Thymus (tissue), 11 donors: Measurements from ENCODE around the gene AIMP2. TPM values are rescaled to one million over a fixed set of nuclear protein-coding genes. Genes with fewer than 3 reads are reported as not detected.
"Not testable (repeated sequence)": the region's sequence is repeated elsewhere in the genome, so short reads cannot be mapped to it uniquely, and the experiment has no call there.

Experiments used
- DNase-seq, 9 donors: peaks; one replicate each; pipeline ENCODE4 v3.0.0-alpha.2; 2013; ENCODE audit warnings: low spot score in 9 of 9, low read depth in 6 of 9, missing footprints in 1 of 9
- H3K27ac ChIP-seq, 2 donors: one replicate each; pipeline ENCODE4 v1.5.1; 2013; ENCODE audit warnings: control low read depth in 1 of 2, low read depth in 1 of 2, low read length in 1 of 2, mild to moderate bottlenecking in 1 of 2, moderate library complexity in 1 of 2
- H3K27me3 ChIP-seq, 2 donors: one replicate each; pipeline ENCODE4 v1.5.1; 2013; ENCODE audit warnings: low read length in 1 of 2; ENCODE audit not compliant: control insufficient read depth in 2 of 2, insufficient read depth in 1 of 2
- H3K36me3 ChIP-seq, 2 donors: one replicate each; pipeline ENCODE4 v1.5.1; 2013; ENCODE audit warnings: low read length in 1 of 2, mild to moderate bottlenecking in 1 of 2, moderate library complexity in 1 of 2; ENCODE audit not compliant: control insufficient read depth in 2 of 2, insufficient read depth in 2 of 2
- H3K4me1 ChIP-seq, 2 donors: one replicate each; pipeline ENCODE4 v1.5.1; 2013; ENCODE audit warnings: low read length in 2 of 2; ENCODE audit not compliant: control insufficient read depth in 2 of 2, insufficient read depth in 2 of 2
- H3K4me3 ChIP-seq, 2 donors: one replicate each; pipeline ENCODE4 v1.5.1; 2013; ENCODE audit warnings: low read length in 2 of 2, control low read depth in 1 of 2, mild to moderate bottlenecking in 1 of 2
- H3K9me3 ChIP-seq, 2 donors: one replicate each; pipeline ENCODE4 v1.5.1; 2013; ENCODE audit warnings: low read length in 1 of 2, mild to moderate bottlenecking in 1 of 2; ENCODE audit not compliant: control insufficient read depth in 2 of 2, insufficient read depth in 1 of 2
- WGBS: extraction: QIAGEN DNeasy Blood & Tissue Kit; methylation state at CpG from one replicate; pipeline ENCODE4 v1.1.7; 2013; 5-methylcytosine and 5-hydroxymethylcytosine counted together
- polyA plus RNA-seq: library from polyadenylated mRNA; stranded (reverse); fragments of 200-250 nt; gene quantifications from one replicate; pipeline ENCODE4 v1.2.3, GENCODE V29; 2013
- total RNA-seq: library from RNA; stranded (reverse); fragments of 120-200 nt; gene quantifications from one replicate; pipeline ENCODE4 v1.2.4, GENCODE V29; 2013
- donor health status: healthy.

The AIMP2 gene
- total and polyA plus RNA-seq, 2 donors = 34.0 to 40.6 TPM

DNA sequence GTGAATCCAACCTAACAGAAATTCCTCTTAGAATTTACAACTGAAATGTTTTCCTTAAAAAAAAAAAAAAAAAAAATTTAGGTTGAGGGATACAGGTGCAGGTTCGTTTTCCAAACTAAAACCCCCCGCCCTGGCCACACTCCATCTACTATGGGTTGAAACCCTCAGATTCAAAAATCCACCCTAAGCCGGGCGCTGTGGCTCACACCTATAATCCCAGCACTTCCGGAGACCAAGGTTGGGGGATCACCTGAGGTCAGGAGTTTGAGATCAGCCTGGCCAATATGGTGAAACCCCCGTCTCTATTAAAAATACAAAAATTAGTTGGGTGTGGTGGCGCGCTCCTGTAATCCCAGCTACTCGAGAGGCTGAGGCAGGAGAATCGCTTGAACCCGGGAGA is 50.9 kb downstream of the AIMP2 start:
- WGBS = 96% methylated on average over 11 of the region's 11 CpGs
- not testable (repeated sequence) for H3K27ac ChIP-seq, H3K36me3 ChIP-seq, H3K4me1 ChIP-seq, DNase-seq, H3K9me3 ChIP-seq, H3K4me3 ChIP-seq, H3K27me3 ChIP-seq

DNA sequence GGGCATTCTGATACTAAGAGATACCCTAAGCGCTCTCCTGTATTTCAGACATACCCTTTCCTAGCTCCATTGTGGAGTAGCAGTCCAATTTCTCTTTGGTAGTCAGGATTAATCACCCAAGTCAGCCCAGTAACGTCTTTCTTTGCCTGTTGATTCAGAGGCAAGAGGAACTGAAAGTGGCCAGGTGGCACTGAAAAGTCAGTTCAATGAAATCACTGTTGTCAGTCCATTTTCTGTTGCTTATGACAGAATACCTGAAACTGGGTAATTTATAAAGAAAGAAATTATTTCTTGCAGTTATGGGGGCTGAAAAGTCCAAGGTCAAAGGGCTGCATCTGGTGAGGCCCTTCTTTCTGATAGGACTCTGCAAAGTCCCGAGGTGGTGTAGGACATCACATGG is 62.3 kb downstream of the AIMP2 start:
- no peak for DNase-seq
- no peak overlapping the region for H3K27ac ChIP-seq
- WGBS = 74% methylated on average over 3 of the region's 3 CpGs
- H3K4me1 ChIP-seq = no peaks in the 10 kb centered on the region
- H3K4me3 ChIP-seq = no peak overlapping the region
- no peaks in the 10 kb centered on the region for H3K9me3 ChIP-seq
- no peaks in the 10 kb centered on the region for H3K27me3 ChIP-seq
- H3K36me3 ChIP-seq = no peaks in the 10 kb centered on the region

Other genes with a start within 250 kb of the AIMP2 start
- 15.9 TPM for gene RNF216, start 227.6 kb upstream of the AIMP2 start, total RNA-seq
- gene RNF216, start 227.6 kb upstream of the AIMP2 start, polyA plus RNA-seq = 19.2 TPM
- 0.33 TPM for gene OCM, start 128.5 kb upstream of the AIMP2 start, total RNA-seq
- 3.4 TPM for gene OCM, start 128.5 kb upstream of the AIMP2 start, polyA plus RNA-seq
- gene CCZ1, start 110.5 kb upstream of the AIMP2 start, total RNA-seq = 46.4 TPM
- gene CCZ1, start 110.5 kb upstream of the AIMP2 start, polyA plus RNA-seq = 63.6 TPM
- gene RSPH10B, start 38.6 kb upstream of the AIMP2 start, total RNA-seq = not detected
- 0.25 TPM for gene RSPH10B, start 38.6 kb upstream of the AIMP2 start, polyA plus RNA-seq
- 15.2 TPM for gene PMS2, start 223 bp upstream of the AIMP2 start, total RNA-seq
- gene PMS2, start 223 bp upstream of the AIMP2 start, polyA plus RNA-seq = 8.3 TPM
- 0.05 TPM for gene ANKRD61, start 22.1 kb downstream of the AIMP2 start, total RNA-seq
- gene ANKRD61, start 22.1 kb downstream of the AIMP2 start, polyA plus RNA-seq = 0.21 TPM
- 29.9 TPM for gene EIF2AK1, start 49.9 kb downstream of the AIMP2 start, total RNA-seq
- 60.4 TPM for gene EIF2AK1, start 49.9 kb downstream of the AIMP2 start, polyA plus RNA-seq
- gene USP42, start 95.7 kb downstream of the AIMP2 start, total RNA-seq = 3.5 TPM
- 6.3 TPM for gene USP42, start 95.7 kb downstream of the AIMP2 start, polyA plus RNA-seq